Panc1 (cell line): ENCODE data around the gene CUEDC1. TPM values are rescaled to one million over a fixed set of nuclear protein-coding genes. Genes with fewer than 3 reads are reported as not detected.

Experiments
- ATAC-seq: fragments of 200-7000 bp; cut with Tn5 transposase; 2 replicates; pipeline ENCODE4 v1.9.1; 2020; ENCODE audit warnings: mild to moderate bottlenecking, moderate library complexity
- BruUV-seq: library from RNA; stranded (reverse); fragments of 400-500 nt; replicated peaks from 2 replicates; lab custom pipeline; 2021; lab: Mats Ljungman, UMichigan
- CTCF ChIA-PET: fragments of 300-600 bp; sonication (Branson Sonifier 250); formaldehyde crosslinking; loops from one replicate; lab custom pipeline; 2022; ENCODE audit warnings: antibody characterized with exemption; lab: Charles Lee
- POLR2A ChIA-PET: fragments of 300-600 bp; sonication (Branson Sonifier 250); formaldehyde crosslinking; loops from one replicate; lab custom pipeline; 2022; ENCODE audit warnings: antibody characterized with exemption; lab: Charles Lee
- DNase-seq: peaks from one replicate; pipeline ENCODE4 v3.0.0-alpha.2; 2010; ENCODE audit warnings: low read depth, low spot score
- H3K27ac ChIP-seq: 2 replicates; pipeline ENCODE4 v1.5.1; 2011; ENCODE audit warnings: mild to moderate bottlenecking, low read length, inconsistent platforms
- H3K27me3 ChIP-seq: fragments of 200-500 bp; sonication (Bioruptor generic); 2 replicates; pipeline ENCODE4 v1.6.0; 2014; ENCODE audit warnings: low read length, inconsistent platforms; ENCODE audit not compliant: control insufficient read depth, insufficient read depth
- H3K36me3 ChIP-seq: fragments of 200-500 bp; sonication (Bioruptor generic); 2 replicates; pipeline ENCODE4 v1.5.1; 2014; ENCODE audit warnings: inconsistent platforms, mild to moderate bottlenecking, low read length, moderate library complexity; ENCODE audit not compliant: control insufficient read depth, insufficient read depth
- H3K4me1 ChIP-seq: 2 replicates; pipeline ENCODE4 v1.5.1; 2011; ENCODE audit warnings: inconsistent platforms, mild to moderate bottlenecking, low read length, moderate library complexity; ENCODE audit not compliant: control insufficient read depth, insufficient read depth
- H3K4me3 ChIP-seq, 2 experiments: 2 replicates each; pipeline ENCODE4 v1.5.1; 2011 to 2012; ENCODE audit warnings: low read depth in 2 of 2, low read length in 2 of 2, mild to moderate bottlenecking in 2 of 2, inconsistent platforms in 1 of 2, moderate library complexity in 1 of 2
- H3K9me3 ChIP-seq: fragments of 200-500 bp; sonication (Bioruptor generic); 2 replicates; pipeline ENCODE4 v1.5.1; 2014; ENCODE audit warnings: low read depth, mild to moderate bottlenecking, inconsistent platforms, low read length, moderate library complexity; ENCODE audit not compliant: control insufficient read depth, insufficient read depth
- POLR2AphosphoS5 ChIP-seq: IDR thresholded peaks from 2 replicates; pipeline ENCODE4 v1.6.1; 2012; ENCODE audit warnings: mild to moderate bottlenecking, low read depth, low read length, moderate library complexity
- SIN3A ChIP-seq: IDR thresholded peaks from 2 replicates; pipeline ENCODE4 v1.6.1; 2012; ENCODE audit warnings: low read depth, mild to moderate bottlenecking, low read length, moderate library complexity, borderline replicate concordance; ENCODE audit not compliant: insufficient read depth
- TCF7L2 ChIP-seq: IDR thresholded peaks from 2 replicates; pipeline ENCODE4 v1.6.1; 2011; ENCODE audit warnings: mild to moderate bottlenecking, low read depth, low read length, inconsistent platforms
- in situ Hi-C: cut with HindIII; loops from 2 replicates; pipeline ENCODE4 v1.10.0; 2016; ENCODE audit warnings: low sequenced_read_pairs, low pct_unique_long_range_greater_than_20kb
- intact Hi-C: fragments of 100-400 bp; cut with micrococcal nuclease; formaldehyde crosslinking; loops from one replicate; pipeline ENCODE4 v1.10.0; 2022; ENCODE audit not compliant: unreplicated experiment
- total RNA-seq: library from RNA; stranded (reverse); gene quantifications from one replicate; pipeline ENCODE4 v1.2.1, GENCODE V29; 2021; ENCODE audit not compliant: unreplicated experiment
- TF ChIP-seq, protein P1 (sequence below), 2 experiments: IDR thresholded peaks; 2 replicates each; pipeline ENCODE4 v1.6.1; 2011 to 2012; ENCODE audit warnings: low read depth in 2 of 2, control low read depth in 1 of 2, low read length in 1 of 2, mild to moderate bottlenecking in 1 of 2, moderate library complexity in 1 of 2; ENCODE audit not compliant: insufficient read depth in 1 of 2
- TF ChIP-seq, protein P2 (sequence below): fragments of 450-650 bp; IDR thresholded peaks from 2 replicates; pipeline ENCODE4 v1.5.1; 2017; ENCODE audit warnings: mild to moderate bottlenecking

Gene CUEDC1
- total RNA-seq, 1 experiment from 2014 or later = 103 TPM

DNA sequence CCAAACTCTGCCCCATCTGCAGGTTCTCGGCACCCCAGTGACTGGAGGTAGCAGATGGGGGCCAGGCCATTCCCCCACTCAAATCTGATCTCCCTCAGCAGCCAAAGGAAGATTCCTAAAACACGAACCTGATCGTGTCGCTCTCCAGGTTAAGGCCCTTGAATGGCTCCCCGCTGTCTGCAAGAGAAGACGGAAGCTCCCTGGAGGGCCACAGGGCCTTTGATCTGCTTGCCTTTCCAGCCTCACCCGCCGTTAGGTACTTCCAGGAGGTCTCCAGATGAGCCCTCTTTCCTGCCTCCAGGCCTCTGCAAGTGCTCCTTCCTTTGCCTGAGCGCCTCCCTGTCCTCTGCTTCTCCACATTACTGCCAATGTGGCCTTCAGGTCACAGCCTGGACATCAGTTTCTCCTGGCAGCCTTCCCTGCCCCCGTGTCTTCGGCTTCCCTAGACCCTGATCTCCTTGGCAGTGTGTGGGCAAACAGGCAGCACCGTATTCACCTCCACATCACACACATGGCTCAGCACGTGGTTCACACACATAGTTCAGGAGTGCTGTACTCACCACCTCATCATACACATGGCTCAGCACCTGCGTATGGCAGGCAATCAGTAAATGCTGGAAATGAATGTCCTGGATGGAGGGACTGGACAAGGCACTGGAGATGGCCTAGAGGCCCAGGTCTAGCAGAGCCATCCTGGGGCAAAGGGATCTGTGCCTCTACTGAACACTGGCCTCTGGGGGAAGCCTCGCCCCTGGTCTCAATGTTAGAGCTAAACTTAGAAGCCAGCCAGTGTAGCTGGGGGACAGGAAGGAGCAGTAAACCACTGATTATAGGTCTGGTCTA is 79.0 kb downstream of the CUEDC1 start:
- in situ Hi-C loops (no loop called here), intact Hi-C loops (loop anchor here (5.0 kb wide), 1 partner anchor 71 kb away; no protein-coding TSS in a partner anchor)
- H3K27me3 ChIP-seq = no peaks in the 10 kb centered on the region
- CTCF ChIA-PET = interaction anchor here (0.6 to 1.4 kb wide), 5 partner anchors 7 to 237 kb away, joined by 3 to 6 read pairs (median 3); no protein-coding TSS in a partner anchor
- no peaks in the 10 kb centered on the region for H3K36me3 ChIP-seq
- H3K27ac ChIP-seq = peak overlapping the region; percentile 95
- H3K4me1 ChIP-seq = peaks cover 80% of the 10 kb centered on the region
- no TSS peak for BruUV-seq
- ATAC-seq = no peak
- no peaks in the 10 kb centered on the region for H3K9me3 ChIP-seq
- no peak overlapping the region for H3K4me3 ChIP-seq
- no peak for TF ChIP-seq POLR2AphosphoS5
- TF ChIP-seq TCF7L2 = peak; percentile 25; the same call in 1 of the 2 replicates
- TF ChIP-seq, protein P1, sequence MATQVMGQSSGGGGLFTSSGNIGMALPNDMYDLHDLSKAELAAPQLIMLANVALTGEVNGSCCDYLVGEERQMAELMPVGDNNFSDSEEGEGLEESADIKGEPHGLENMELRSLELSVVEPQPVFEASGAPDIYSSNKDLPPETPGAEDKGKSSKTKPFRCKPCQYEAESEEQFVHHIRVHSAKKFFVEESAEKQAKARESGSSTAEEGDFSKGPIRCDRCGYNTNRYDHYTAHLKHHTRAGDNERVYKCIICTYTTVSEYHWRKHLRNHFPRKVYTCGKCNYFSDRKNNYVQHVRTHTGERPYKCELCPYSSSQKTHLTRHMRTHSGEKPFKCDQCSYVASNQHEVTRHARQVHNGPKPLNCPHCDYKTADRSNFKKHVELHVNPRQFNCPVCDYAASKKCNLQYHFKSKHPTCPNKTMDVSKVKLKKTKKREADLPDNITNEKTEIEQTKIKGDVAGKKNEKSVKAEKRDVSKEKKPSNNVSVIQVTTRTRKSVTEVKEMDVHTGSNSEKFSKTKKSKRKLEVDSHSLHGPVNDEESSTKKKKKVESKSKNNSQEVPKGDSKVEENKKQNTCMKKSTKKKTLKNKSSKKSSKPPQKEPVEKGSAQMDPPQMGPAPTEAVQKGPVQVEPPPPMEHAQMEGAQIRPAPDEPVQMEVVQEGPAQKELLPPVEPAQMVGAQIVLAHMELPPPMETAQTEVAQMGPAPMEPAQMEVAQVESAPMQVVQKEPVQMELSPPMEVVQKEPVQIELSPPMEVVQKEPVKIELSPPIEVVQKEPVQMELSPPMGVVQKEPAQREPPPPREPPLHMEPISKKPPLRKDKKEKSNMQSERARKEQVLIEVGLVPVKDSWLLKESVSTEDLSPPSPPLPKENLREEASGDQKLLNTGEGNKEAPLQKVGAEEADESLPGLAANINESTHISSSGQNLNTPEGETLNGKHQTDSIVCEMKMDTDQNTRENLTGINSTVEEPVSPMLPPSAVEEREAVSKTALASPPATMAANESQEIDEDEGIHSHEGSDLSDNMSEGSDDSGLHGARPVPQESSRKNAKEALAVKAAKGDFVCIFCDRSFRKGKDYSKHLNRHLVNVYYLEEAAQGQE (IDR thresholded peaks at IDR 0.05; ENCODE audit: insufficient read depth in 1 of 2, low read depth in 2 of 2, low read length in 1 of 2) = no peak
- TF ChIP-seq SIN3A = no peak
- no peak for DNase-seq
- POLR2A ChIA-PET = interaction anchor here (0.7 kb wide), 1 partner anchor 15 kb away, joined by 5 read pairs; no protein-coding TSS in a partner anchor

DNA sequence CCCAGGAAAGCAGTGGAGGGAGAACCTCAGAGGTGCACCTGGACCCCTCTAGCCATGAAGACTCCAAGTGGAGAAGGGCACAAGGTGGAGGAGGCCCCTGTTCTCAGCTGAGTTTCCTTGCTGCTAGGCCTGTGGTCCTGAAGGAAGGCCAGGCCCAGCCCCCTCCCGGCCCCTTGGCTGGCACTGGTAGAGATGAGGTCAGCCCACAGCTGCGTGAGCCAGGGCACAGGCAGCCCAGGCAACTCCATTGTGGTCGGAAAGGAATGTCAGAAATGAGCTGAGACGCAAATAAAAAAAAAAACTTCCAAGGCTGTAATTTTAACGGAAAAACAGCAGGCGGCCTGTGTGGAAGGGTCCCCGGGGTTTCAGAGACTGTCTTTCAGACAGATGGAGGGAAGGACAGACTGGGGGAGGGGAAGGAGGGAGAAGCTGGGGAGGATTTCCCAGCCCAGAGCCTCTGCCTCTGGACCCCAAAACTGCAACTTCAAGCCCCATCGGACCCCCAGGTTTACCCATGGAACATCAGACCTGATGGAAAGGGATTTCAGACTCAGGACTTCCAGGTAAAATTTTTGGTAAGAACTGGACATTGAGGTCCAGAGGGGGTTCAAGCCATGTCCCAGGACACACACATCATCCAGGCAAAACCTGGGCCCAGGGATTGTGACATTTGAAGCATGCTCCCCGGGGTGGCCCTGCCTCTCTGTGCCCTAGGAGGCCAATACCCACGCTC is 79.8 kb downstream of the CUEDC1 start:
- TF ChIP-seq, protein P1 (IDR thresholded peaks at IDR 0.05; ENCODE audit: insufficient read depth in 1 of 2, low read depth in 2 of 2, low read length in 1 of 2) = no peak
- TF ChIP-seq TCF7L2 (peak; percentile 76), SIN3A (peak; percentile 45; the same call in 1 of the 2 replicates), POLR2AphosphoS5 (peak; percentile 92; the same call in 1 of the 2 replicates)
- TF ChIP-seq, protein P2, sequence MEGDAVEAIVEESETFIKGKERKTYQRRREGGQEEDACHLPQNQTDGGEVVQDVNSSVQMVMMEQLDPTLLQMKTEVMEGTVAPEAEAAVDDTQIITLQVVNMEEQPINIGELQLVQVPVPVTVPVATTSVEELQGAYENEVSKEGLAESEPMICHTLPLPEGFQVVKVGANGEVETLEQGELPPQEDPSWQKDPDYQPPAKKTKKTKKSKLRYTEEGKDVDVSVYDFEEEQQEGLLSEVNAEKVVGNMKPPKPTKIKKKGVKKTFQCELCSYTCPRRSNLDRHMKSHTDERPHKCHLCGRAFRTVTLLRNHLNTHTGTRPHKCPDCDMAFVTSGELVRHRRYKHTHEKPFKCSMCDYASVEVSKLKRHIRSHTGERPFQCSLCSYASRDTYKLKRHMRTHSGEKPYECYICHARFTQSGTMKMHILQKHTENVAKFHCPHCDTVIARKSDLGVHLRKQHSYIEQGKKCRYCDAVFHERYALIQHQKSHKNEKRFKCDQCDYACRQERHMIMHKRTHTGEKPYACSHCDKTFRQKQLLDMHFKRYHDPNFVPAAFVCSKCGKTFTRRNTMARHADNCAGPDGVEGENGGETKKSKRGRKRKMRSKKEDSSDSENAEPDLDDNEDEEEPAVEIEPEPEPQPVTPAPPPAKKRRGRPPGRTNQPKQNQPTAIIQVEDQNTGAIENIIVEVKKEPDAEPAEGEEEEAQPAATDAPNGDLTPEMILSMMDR = no peak
- DNase-seq = peak; percentile 47
- Histone ChIP-seq H3K4me1 (peaks cover 73% of the 10 kb centered on the region), H3K27ac (peak overlapping the region; percentile 95), H3K4me3 (no peak overlapping the region), H3K36me3 (no peaks in the 10 kb centered on the region), H3K9me3 (no peaks in the 10 kb centered on the region), H3K27me3 (no peaks in the 10 kb centered on the region)
- BruUV-seq = no TSS peak
- in situ Hi-C loops (no loop called here), intact Hi-C loops (loop anchor here (5.0 kb wide), 1 partner anchor 72 kb away; no protein-coding TSS in a partner anchor)
- POLR2A ChIA-PET = interaction anchor here (0.6 to 0.7 kb wide), 5 partner anchors 16 to 121 kb away, joined by 3 to 5 read pairs (median 4); no protein-coding TSS in a partner anchor
- peak; percentile 90 for ATAC-seq
- CTCF ChIA-PET = interaction anchor here (0.6 to 1.4 kb wide), 8 partner anchors 11 to 237 kb away, joined by 3 to 8 read pairs (median 4); no protein-coding TSS in a partner anchor
